ENCODE measurements around the gene PARD3B.

DNA sequence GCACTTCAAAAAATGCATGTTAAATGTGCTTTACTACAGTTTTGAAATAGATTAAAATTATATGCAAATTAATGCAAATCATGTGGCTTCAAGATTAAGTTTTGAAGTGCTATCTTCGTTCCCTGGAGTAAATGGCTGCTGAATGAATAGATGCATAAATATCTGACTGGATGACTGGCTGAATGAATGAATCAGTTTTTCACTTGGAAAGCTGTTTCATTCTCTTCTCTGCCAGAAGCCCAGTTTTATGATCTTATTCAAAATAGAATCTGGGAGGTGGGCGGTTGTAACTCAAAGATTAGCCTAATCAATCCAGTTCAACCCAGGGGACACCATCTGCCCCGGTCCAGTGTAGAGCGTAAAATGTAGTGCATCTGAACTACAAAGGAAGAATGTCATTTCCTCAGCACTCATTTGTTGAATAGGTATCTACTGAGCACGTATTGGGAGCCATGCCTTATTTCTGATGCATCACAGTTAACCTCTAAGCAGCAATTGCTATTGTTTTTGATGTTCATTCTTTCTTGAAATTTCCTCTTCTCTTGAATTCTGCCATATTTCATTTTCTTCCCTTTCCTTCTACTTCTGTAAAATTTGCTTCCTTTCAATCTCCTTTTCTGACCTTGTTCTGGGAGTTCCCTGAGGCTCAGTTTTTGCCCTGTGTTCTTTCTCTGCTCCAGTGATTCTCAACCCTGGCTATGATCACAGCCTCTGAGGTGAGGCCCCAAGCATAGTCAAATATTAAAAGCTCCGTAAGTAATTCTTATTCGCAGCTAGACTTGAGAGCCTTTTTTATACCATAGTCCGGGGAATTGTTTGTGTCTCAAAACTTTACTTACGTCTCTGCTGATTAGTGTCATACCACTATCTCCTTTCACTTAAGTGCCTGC is 282.7 kb downstream of the PARD3B start:
- TF ChIP-seq, protein P1, sequence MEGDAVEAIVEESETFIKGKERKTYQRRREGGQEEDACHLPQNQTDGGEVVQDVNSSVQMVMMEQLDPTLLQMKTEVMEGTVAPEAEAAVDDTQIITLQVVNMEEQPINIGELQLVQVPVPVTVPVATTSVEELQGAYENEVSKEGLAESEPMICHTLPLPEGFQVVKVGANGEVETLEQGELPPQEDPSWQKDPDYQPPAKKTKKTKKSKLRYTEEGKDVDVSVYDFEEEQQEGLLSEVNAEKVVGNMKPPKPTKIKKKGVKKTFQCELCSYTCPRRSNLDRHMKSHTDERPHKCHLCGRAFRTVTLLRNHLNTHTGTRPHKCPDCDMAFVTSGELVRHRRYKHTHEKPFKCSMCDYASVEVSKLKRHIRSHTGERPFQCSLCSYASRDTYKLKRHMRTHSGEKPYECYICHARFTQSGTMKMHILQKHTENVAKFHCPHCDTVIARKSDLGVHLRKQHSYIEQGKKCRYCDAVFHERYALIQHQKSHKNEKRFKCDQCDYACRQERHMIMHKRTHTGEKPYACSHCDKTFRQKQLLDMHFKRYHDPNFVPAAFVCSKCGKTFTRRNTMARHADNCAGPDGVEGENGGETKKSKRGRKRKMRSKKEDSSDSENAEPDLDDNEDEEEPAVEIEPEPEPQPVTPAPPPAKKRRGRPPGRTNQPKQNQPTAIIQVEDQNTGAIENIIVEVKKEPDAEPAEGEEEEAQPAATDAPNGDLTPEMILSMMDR (conservative IDR thresholded peaks at IDR 0.05), result no peak
- TF ChIP-seq EZH2 (IDR thresholded peaks at IDR 0.05; ENCODE audit: low read depth), result no peak

All from PC-9 (cell line).